ENCODE data around the gene CAPN11. TPM values are rescaled to one million over a fixed set of nuclear protein-coding genes. Genes with fewer than 3 reads are reported as not detected.

CAPN11 gene
- total and polyA plus RNA-seq, 7 donors, result 0.05 to 0.32 (median 0.13) TPM; not detected in 3

DNA sequence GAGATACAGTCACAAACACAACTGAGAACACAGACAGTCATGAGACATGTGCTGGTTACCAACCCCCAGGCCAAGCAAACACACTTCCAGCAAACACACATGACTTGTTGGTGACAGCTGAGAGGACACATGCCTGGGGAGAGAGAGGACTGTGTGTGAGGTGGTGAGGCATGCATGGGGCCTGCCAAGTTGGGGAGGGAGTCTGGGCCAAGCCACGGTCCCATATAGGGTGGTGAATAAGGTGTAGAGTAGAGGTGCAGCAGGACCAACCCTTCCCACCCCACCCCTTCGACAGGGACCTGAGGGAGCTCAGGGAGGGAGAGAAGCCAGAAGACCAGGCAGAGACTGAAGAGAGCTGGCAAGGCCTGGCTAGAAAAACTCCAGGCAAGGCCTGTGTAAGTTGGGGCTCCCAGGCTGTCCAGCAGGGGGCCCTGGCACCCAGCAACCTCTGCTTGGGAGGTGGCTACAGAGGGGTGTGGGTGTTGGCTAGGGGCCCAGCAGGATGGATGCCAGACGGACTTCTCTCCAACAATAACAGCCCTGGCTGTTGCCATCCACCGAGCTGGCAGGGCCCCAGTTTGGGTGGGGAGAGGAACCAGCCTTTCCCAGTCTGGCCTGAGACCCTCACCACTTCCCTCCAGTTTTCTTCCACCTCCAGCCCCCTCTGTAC, 62.8 kb downstream of the CAPN11 start:
- 7 to 11% (median 7%) methylated on average over 4 of the region's 4 CpGs for WGBS, 3 donors
- H3K4me3 ChIP-seq, result peak overlapping the region; percentile 22
- intact Hi-C loops (cut with DNase I), result no loop called here

DNA sequence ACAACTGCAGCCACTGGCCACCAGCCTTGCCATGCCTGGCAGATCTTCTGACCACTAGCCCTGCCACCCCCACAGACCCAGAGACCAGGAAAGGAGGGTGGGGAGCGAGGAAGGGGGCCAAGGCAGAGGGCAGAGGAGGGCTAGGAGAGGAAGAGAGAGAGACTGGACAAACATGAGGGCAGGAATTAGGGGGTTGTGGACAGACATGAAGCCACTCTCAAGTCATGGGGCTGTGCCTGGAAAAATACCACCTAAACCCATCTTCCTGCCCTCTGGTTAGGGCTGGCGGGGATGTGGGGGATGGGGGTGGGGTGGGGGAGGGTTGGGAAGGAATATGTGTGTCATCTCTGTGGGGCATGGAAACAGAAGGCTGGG, 63.3 kb downstream of the CAPN11 start:
- Histone ChIP-seq H3K9me3 (no peaks in the 10 kb centered on the region), H3K4me3 (peak overlapping the region; percentile 22), H3K36me3 (ENCODE audit: insufficient read depth in 1 of 2, low read depth in 1 of 2) (no peaks in the 10 kb centered on the region), H3K27me3 (ENCODE audit: insufficient read depth in 3 of 3, low read length in 2 of 3) (no peaks in the 10 kb centered on the region), H3K27ac (peak overlapping the region; percentile 87), H3K4me1 (peaks cover 59% of the 10 kb centered on the region)
- intact Hi-C loops (cut with DNase I), result no loop called here
- no peak for DNase-seq
- TF ChIP-seq, protein P1, sequence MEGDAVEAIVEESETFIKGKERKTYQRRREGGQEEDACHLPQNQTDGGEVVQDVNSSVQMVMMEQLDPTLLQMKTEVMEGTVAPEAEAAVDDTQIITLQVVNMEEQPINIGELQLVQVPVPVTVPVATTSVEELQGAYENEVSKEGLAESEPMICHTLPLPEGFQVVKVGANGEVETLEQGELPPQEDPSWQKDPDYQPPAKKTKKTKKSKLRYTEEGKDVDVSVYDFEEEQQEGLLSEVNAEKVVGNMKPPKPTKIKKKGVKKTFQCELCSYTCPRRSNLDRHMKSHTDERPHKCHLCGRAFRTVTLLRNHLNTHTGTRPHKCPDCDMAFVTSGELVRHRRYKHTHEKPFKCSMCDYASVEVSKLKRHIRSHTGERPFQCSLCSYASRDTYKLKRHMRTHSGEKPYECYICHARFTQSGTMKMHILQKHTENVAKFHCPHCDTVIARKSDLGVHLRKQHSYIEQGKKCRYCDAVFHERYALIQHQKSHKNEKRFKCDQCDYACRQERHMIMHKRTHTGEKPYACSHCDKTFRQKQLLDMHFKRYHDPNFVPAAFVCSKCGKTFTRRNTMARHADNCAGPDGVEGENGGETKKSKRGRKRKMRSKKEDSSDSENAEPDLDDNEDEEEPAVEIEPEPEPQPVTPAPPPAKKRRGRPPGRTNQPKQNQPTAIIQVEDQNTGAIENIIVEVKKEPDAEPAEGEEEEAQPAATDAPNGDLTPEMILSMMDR (IDR thresholded peaks at IDR 0.05), result no peak
- ATAC-seq, result no peak
- 72 to 83% (median 81%) methylated on average over 2 of the region's 2 CpGs for WGBS, 3 donors

More for the DNA sequence above, 62.8 kb downstream of the CAPN11 start:
- TF ChIP-seq, protein P1 (IDR thresholded peaks at IDR 0.05), result peak; percentile 53
- H3K27me3 ChIP-seq (ENCODE audit: insufficient read depth in 3 of 3, low read length in 2 of 3), result no peaks in the 10 kb centered on the region
- DNase-seq, result peak; percentile 90 to 94
- peak overlapping the region; percentile 87 for H3K27ac ChIP-seq
- no peaks in the 10 kb centered on the region for H3K36me3 ChIP-seq (ENCODE audit: insufficient read depth in 1 of 2, low read depth in 1 of 2)
- peak; percentile 78 to 85 (median 84) for ATAC-seq
- peaks cover 61% of the 10 kb centered on the region for H3K4me1 ChIP-seq
- no peaks in the 10 kb centered on the region for H3K9me3 ChIP-seq

DNA sequence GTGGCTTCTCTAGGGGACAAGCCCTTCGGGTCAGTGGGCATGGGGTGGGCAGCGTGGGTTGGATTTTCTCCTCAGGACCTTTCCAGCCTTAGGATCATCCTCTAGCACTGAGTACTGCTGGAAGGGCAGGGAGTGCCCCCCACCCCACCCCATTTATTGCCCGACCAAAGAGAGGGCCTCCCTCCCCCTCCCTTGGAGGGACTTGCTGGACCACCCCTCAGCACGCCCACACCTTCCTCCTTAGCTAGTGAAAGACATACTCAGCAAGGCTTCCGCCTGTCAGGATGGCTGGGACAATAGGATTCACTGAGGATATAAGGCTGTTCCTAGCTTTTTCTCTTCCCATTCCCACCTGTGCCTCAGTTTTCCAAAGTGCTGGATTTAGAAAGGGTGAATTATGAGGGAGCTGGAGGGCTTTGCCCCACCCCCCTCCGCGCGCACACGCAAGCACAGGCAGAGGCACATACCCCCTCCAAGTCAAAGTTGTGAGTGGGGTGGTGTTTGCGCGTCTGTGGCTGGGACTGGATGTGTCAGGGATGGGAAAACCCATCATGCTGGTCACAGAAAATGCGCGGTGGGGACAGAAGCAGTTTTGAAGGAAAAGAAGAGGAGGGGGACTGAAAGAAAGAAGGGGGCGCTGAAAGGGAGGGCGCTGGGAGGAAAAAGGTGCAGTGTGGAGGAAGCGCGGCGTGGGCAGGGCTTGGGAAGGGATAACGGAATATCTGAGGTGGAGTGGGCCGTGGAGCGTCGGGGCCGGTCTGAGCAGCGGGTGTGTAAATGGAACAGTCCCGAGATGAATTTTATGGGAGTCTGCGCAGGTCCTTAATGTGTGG, 64.1 kb downstream of the CAPN11 start:
- peak overlapping the region; percentile 84 for H3K4me3 ChIP-seq
- intact Hi-C loops (cut with DNase I), result no loop called here
- H3K9me3 ChIP-seq, result no peaks in the 10 kb centered on the region
- peak overlapping the region; percentile 87 for H3K27ac ChIP-seq
- DNase-seq (no peak), ATAC-seq (no peak)
- TF ChIP-seq, protein P1 (IDR thresholded peaks at IDR 0.05), result no peak
- H3K4me1 ChIP-seq, result peaks cover 58% of the 10 kb centered on the region
- WGBS, 3 donors, result 33 to 37% (median 35%) methylated on average over 26 of the region's 26 CpGs
- H3K27me3 ChIP-seq (ENCODE audit: insufficient read depth in 3 of 3, low read length in 2 of 3), result no peaks in the 10 kb centered on the region
- H3K36me3 ChIP-seq (ENCODE audit: insufficient read depth in 1 of 2, low read depth in 1 of 2), result no peaks in the 10 kb centered on the region

DNA sequence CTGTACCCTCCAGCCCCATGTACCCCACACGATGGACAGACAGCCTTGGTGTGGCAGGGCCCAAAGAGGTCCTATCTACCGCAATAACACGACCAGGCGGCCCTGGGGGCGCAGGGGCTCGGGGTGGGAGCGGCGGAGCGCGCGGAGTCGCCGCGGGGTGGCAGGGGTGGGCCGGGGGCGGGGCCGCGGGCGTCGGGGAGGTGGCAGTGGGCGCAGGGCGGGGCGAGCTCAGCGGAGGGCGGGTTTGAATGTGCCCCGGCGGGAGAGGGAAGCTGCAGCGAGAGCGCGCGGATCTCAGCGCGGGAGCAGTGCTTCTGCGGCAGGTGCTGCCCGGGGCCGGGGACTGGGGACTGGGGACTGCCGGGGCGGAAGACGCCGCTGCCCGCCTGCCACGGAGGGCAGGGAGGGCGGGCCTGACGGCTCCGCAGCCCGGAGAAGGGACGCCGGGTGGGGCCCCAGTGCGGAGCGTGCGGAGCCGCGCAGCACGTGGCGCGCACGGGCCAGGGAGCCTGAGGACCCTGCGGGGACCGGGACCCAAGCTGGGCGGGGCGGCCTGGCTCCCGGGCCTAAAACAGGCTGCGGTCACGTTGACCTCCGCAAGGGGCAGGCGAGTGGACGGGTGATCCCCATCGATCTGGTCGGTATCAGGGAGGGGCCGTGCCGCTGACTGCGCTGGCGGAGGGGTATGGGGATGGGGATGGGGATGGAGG, 64.9 kb downstream of the CAPN11 start, which contains the start of gene SLC29A1:
Gene SLC29A1 (plus strand): TSS at position 277 of the 710 bp plus-strand sequence. CDS start 3,719 bp downstream, outside the sequence.
- H3K4me1 ChIP-seq, result peaks cover 55% of the 10 kb centered on the region
- WGBS, 3 donors, result 1% methylated on average over 50 to 73 of the region's 73 CpGs

More for the DNA sequence above, 64.9 kb downstream of the CAPN11 start, which contains the start of gene SLC29A1:
- Histone ChIP-seq H3K27me3 (ENCODE audit: insufficient read depth in 3 of 3, low read length in 2 of 3) (no peaks in the 10 kb centered on the region), H3K4me3 (peak within 1 kb of the TSS; percentile 84), H3K9me3 (no peaks in the 10 kb centered on the region), H3K36me3 (ENCODE audit: insufficient read depth in 1 of 2, low read depth in 1 of 2) (no peaks in the 10 kb centered on the region), H3K27ac (peak within 1 kb of the TSS; percentile 87)
- TF ChIP-seq, protein P1 (IDR thresholded peaks at IDR 0.05), result no peak
- ATAC-seq (peak; percentile 31 to 50 (median 39)), DNase-seq (peak; percentile 83 to 89)
- intact Hi-C loops (cut with DNase I), result no loop called here

Measured in psoas muscle (tissue), 8 donors.